Tibial nerve (tissue), 4 donors: ENCODE data around the gene PTPRD. TPM values are rescaled to one million over a fixed set of nuclear protein-coding genes. Genes with fewer than 3 reads are reported as not detected.

Experiments used
- DNase-seq, 2 donors: peaks; one replicate each; pipeline ENCODE4 v3.0.0-alpha.2; 2019; ENCODE audit warnings: low spot score in 2 of 2
- H3K27ac ChIP-seq, 4 donors: fragments of 200-600 bp; sonication (generic) in 3 of 4; one replicate each; pipeline ENCODE4 v1.5.1; 2017 to 2019; ENCODE audit warnings: mild to moderate bottlenecking in 1 of 4
- H3K27me3 ChIP-seq, 2 donors: fragments of 200-600 bp; sonication (generic) in 1 of 2; one replicate each; pipeline versions ENCODE4 v1.5.1 to v1.6.0; 2017 to 2019
- H3K36me3 ChIP-seq, 3 donors: fragments of 200-600 bp; sonication (generic); one replicate each; pipeline ENCODE4 v1.5.1; 2018 to 2019
- H3K4me1 ChIP-seq, 4 donors: fragments of 200-600 bp; sonication (generic) in 3 of 4; one replicate each; pipeline ENCODE4 v1.5.1; 2017 to 2019
- H3K4me3 ChIP-seq, 4 donors: fragments of 200-600 bp; sonication (generic) in 3 of 4; one replicate each; pipeline ENCODE4 v1.5.1; 2017 to 2019; ENCODE audit warnings: mild to moderate bottlenecking in 1 of 4, moderate library complexity in 1 of 4
- H3K9me3 ChIP-seq, 4 donors: fragments of 200-600 bp; sonication (generic) in 3 of 4; one replicate each; pipeline ENCODE4 v1.5.1; 2017 to 2019
- EP300 ChIP-seq, 2 donors: sonication (generic); formaldehyde crosslinking; IDR thresholded peaks; one replicate each; pipeline ENCODE4 v1.6.1; 2017; ENCODE audit warnings: antibody characterized with exemption in 2 of 2, mild to moderate bottlenecking in 1 of 2
- POLR2A ChIP-seq, 2 donors: fragments of 450-650 bp; IDR thresholded peaks; one replicate each; pipeline ENCODE4 v1.6.1; 2017; ENCODE audit warnings: antibody characterized with exemption in 2 of 2, mild to moderate bottlenecking in 2 of 2, moderate library complexity in 2 of 2
- WGBS, 2 donors: methylation state at CpG; one replicate each; pipeline ENCODE4 v1.1.5; 2018; 5-methylcytosine and 5-hydroxymethylcytosine counted together
- total RNA-seq, 4 donors: library from RNA; depleted of rRNA; stranded (reverse); fragments of >200 nt; gene quantifications; one replicate each; pipeline ENCODE4 v1.1.0, GENCODE V29; 2016
- TF ChIP-seq, protein P1 (sequence below), 5 experiments: fragments of 200-600 bp in 3 of 5; fragments of 450-650 bp in 2 of 5; sonication (generic) in 3 of 5; IDR thresholded peaks; one replicate each; pipeline ENCODE4 v1.5.1; 2016 to 2019; ENCODE audit warnings: antibody characterized with exemption in 5 of 5, mild to moderate bottlenecking in 3 of 5, moderate library complexity in 2 of 5

Gene PTPRD
- total RNA-seq, 4 donors from 2014 or later: 1.7 to 13.2 (median 5.1) TPM

DNA sequence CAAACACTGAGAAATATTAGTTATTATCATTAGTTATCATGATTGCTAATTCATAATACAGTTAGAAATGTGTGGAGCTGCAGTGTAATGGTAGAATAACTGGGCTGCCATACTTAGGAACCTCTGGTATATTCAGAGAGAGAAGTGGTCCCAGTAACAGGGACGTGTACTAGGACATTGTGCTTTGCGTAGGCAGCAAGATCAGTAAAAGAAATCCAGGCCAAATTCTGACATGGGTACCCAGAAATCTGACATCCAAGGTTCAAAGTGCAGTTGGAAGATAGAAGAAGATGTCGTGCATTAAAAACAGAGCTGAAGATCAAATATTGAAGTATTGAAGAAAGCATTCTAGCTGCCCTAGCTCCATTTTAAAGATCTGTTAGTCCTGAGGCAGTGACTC, 1652.5 kb downstream of the PTPRD start:
- H3K27me3 ChIP-seq: no peaks in the 10 kb centered on the region
- WGBS, 2 donors: 80 to 90% methylated on average over 3 of the region's 3 CpGs
- H3K36me3 ChIP-seq: no peaks in the 10 kb centered on the region
- TF ChIP-seq EP300 (IDR thresholded peaks at IDR 0.05) (no peak), POLR2A (IDR thresholded peaks at IDR 0.05) (no peak)
- TF ChIP-seq, protein P1, sequence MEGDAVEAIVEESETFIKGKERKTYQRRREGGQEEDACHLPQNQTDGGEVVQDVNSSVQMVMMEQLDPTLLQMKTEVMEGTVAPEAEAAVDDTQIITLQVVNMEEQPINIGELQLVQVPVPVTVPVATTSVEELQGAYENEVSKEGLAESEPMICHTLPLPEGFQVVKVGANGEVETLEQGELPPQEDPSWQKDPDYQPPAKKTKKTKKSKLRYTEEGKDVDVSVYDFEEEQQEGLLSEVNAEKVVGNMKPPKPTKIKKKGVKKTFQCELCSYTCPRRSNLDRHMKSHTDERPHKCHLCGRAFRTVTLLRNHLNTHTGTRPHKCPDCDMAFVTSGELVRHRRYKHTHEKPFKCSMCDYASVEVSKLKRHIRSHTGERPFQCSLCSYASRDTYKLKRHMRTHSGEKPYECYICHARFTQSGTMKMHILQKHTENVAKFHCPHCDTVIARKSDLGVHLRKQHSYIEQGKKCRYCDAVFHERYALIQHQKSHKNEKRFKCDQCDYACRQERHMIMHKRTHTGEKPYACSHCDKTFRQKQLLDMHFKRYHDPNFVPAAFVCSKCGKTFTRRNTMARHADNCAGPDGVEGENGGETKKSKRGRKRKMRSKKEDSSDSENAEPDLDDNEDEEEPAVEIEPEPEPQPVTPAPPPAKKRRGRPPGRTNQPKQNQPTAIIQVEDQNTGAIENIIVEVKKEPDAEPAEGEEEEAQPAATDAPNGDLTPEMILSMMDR (IDR thresholded peaks at IDR 0.05): no peak
- H3K4me3 ChIP-seq: no peak overlapping the region
- DNase-seq: no peak
- no peak overlapping the region for H3K27ac ChIP-seq
- H3K9me3 ChIP-seq: no peaks in the 10 kb centered on the region
- H3K4me1 ChIP-seq: peaks cover 0 to 5% (median 0%) of the 10 kb centered on the region in 4 donors

DNA sequence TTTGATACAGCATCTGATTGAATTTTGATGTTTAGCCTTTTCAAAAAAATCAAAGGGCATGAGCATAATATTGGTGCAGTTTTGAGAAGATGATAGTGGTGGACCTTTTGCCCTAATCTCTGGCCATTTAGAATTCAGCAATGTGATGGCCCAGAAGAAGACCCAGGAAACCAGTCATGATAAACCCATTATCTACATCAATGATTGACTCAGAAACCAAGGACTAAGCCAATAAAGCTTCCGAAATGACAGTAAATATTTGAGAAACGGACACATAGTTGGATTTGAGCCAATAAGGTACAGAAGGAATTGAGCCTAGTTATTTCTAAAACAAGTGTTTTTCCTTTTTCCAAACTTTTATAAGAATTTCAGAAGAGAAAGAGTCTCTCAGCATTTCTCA, 1654.4 kb downstream of the PTPRD start:
- Histone ChIP-seq H3K27ac (no peak overlapping the region), H3K9me3 (no peaks in the 10 kb centered on the region), H3K36me3 (no peaks in the 10 kb centered on the region), H3K4me1 (peaks cover 0 to 5% (median 0%) of the 10 kb centered on the region in 4 donors), H3K27me3 (no peaks in the 10 kb centered on the region), H3K4me3 (no peak overlapping the region)
- WGBS, 2 donors: 78 to 91% methylated on average over 2 of the region's 2 CpGs
- TF ChIP-seq, protein P1 (IDR thresholded peaks at IDR 0.05): no peak
- TF ChIP-seq EP300 (IDR thresholded peaks at IDR 0.05): no peak
- TF ChIP-seq POLR2A (IDR thresholded peaks at IDR 0.05): no peak
- no peak for DNase-seq

DNA sequence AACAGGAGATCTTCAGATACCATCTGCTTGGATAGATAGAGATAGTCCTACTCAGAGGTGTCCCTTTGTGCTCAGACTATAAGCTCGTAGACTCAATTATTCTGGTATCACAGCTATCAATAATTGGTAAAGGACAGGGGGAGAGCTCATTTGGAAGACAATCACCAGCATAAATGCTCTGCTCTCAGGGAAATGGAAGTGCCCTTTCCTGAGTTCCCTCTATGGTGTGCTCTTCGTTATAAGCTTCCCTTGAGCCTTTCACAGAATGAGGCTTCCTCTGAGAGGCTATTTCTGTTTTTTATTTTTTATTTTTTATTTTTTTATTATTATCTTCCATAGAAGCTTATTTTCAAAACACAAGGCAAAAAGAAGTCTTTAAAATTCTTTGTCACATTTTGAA, 1657.5 kb downstream of the PTPRD start:
- no peaks in the 10 kb centered on the region for H3K27me3 ChIP-seq
- H3K36me3 ChIP-seq: no peaks in the 10 kb centered on the region
- 76 to 81% methylated on average over 2 of the region's 2 CpGs for WGBS, 2 donors
- no peaks in the 10 kb centered on the region for H3K4me1 ChIP-seq
- no peak for DNase-seq
- TF ChIP-seq, protein P1 (IDR thresholded peaks at IDR 0.05): no peak
- no peak for TF ChIP-seq POLR2A (IDR thresholded peaks at IDR 0.05)
- TF ChIP-seq EP300 (IDR thresholded peaks at IDR 0.05): no peak
- H3K4me3 ChIP-seq: no peak overlapping the region
- H3K27ac ChIP-seq: no peak overlapping the region
- no peaks in the 10 kb centered on the region for H3K9me3 ChIP-seq

DNA sequence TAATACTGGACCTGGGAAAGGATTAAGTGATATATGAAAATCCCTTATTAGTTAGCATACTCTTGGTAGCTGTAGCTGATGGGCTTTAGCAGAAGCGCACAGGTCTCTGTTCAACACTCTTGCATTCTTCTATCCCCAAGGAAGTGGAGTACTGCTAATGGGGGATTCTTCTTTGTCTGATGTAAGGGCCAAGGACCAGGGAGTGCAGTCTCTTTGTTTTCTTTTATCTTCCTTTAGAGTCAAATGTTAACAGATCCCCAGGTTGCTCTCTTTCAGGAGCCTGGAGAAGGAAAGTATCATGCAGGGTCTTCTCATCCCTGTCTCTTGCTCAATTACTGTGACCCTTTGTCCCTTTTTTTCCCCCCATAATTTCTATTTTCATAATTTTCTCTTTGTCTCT, 1666.3 kb downstream of the PTPRD start:
- DNase-seq: no peak
- Histone ChIP-seq H3K4me3 (no peak overlapping the region), H3K27me3 (no peaks in the 10 kb centered on the region), H3K4me1 (no peaks in the 10 kb centered on the region), H3K27ac (no peak overlapping the region), H3K9me3 (no peaks in the 10 kb centered on the region), H3K36me3 (no peaks in the 10 kb centered on the region)
- TF ChIP-seq POLR2A (IDR thresholded peaks at IDR 0.05) (no peak), EP300 (IDR thresholded peaks at IDR 0.05) (no peak)
- TF ChIP-seq, protein P1 (IDR thresholded peaks at IDR 0.05): no peak
- WGBS, 2 donors: 81 to 88% methylated on average over 1 of the region's 1 CpG

DNA sequence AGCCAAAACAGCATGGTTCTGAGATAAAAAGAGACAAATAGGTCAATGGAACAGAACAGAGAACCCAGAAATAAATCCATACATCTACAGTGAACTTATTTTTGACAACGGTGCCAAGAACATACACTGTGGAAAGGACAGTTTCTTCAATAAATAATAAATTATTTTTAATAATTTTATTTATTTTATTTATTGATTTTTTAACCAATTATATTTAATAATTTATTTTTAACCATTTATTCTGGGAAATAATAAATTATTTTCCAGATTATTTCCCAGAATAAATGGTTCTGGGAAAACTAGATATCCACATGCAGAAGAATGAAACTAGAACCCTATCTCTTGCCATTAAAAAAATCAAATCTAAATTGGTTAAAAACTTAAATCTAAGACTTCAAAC, 1669.4 kb downstream of the PTPRD start:
- Histone ChIP-seq H3K36me3 (no peaks in the 10 kb centered on the region), H3K4me3 (no peak overlapping the region), H3K27me3 (no peaks in the 10 kb centered on the region), H3K27ac (no peak overlapping the region), H3K9me3 (no peaks in the 10 kb centered on the region), H3K4me1 (no peaks in the 10 kb centered on the region)
- TF ChIP-seq EP300 (IDR thresholded peaks at IDR 0.05) (no peak), POLR2A (IDR thresholded peaks at IDR 0.05) (no peak)
- TF ChIP-seq, protein P1 (IDR thresholded peaks at IDR 0.05): no peak
- 91 to 92% methylated on average over 1 of the region's 1 CpG for WGBS, 2 donors
- no peak for DNase-seq
